Hepatocyte (in vitro differentiated cells): ENCODE results near the gene AP2A2.

ENCODE experiments used
- EZH2phosphoT487 ChIP-seq: fragments of 200-600 bp; sonication (generic); IDR thresholded peaks from one replicate; pipeline ENCODE4 v1.6.1; 2018; ENCODE audit warnings: antibody characterized with exemption, mild to moderate bottlenecking, low read depth, moderate library complexity; ENCODE audit not compliant: unreplicated experiment, severe bottlenecking
- TF ChIP-seq, protein P1 (sequence below): fragments of 200-600 bp; sonication (generic); IDR thresholded peaks from 2 replicates; pipeline ENCODE4 v1.5.1; 2016; ENCODE audit warnings: antibody characterized with exemption, mild to moderate bottlenecking; ENCODE audit not compliant: poor library complexity

DNA sequence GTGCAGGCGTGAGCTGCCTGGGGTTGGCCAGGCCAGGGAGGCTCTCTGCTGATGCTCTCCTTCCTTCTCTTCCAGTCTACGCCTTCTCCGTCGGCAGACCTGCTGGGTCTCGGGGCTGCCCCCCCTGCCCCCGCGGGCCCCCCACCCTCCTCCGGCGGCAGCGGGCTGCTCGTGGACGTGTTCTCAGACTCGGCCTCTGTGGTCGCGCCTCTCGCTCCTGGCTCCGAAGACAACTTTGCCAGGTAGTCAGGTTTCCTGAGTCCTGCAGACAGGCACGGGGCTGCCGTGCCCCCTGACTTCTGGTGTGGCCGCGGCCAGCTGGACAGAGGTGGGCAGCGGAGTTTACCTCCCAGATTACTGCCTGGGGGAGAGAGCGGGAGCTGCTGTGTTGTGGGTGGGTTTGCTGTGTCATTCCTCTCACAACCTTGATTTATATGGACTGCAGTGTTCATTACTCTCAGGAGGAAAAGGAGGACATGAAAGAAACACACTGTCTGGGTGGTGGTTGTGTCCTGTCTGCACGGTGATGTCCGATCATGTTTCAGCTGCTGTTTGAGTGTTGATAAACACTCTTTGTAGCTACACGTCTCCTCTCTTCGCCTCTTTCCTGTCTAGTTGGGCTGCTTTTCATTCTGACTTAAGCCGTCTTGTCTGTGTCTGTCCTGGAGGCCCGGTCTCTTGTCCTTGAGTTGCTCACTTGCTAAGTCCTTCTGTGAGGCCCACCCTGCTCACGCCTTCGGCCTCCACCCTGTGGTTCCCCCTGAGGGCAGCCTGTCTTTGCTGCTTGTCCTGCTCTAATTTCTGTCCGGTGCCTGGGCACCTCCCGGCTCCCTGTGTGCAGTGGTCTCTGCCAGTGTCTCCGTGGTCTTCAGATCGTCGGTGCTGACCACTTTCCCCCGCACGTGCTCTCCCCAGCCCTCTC lies 74.9 kb downstream of the AP2A2 start:
- TF ChIP-seq, protein P1, sequence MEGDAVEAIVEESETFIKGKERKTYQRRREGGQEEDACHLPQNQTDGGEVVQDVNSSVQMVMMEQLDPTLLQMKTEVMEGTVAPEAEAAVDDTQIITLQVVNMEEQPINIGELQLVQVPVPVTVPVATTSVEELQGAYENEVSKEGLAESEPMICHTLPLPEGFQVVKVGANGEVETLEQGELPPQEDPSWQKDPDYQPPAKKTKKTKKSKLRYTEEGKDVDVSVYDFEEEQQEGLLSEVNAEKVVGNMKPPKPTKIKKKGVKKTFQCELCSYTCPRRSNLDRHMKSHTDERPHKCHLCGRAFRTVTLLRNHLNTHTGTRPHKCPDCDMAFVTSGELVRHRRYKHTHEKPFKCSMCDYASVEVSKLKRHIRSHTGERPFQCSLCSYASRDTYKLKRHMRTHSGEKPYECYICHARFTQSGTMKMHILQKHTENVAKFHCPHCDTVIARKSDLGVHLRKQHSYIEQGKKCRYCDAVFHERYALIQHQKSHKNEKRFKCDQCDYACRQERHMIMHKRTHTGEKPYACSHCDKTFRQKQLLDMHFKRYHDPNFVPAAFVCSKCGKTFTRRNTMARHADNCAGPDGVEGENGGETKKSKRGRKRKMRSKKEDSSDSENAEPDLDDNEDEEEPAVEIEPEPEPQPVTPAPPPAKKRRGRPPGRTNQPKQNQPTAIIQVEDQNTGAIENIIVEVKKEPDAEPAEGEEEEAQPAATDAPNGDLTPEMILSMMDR = no peak
- TF ChIP-seq EZH2phosphoT487 = no peak
